ENCODE data around the gene HIVEP1.

DNA sequence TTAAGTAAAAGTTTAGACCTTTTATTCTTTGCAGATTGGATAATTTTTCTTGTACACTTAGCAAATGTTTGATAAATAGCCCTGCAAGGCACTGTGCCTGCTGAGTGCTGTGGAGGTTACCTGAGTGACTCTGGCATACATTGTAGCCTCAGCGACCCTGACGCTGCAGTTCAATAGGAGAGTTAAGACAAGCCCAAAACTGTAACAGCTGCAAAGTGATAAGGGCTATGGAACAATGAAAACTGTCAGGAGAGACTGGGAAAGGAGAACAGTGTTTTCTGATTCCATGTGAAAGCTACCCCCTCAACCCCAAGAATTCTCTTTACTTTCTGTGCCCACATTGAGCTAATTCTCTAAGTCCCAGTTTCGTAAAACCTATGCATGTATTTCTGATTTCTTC, 22.2 kb downstream of the HIVEP1 start:
- no peak for TF ChIP-seq TAF1 (IDR thresholded peaks at IDR 0.05; ENCODE audit: low read depth, low read length)
- no peak for TF ChIP-seq POLR2AphosphoS5 (IDR thresholded peaks at IDR 0.05; ENCODE audit: low read depth, low read length)

All from GM12891 (cell line).